Measurements from ENCODE around the gene PCNX2.

DNA sequence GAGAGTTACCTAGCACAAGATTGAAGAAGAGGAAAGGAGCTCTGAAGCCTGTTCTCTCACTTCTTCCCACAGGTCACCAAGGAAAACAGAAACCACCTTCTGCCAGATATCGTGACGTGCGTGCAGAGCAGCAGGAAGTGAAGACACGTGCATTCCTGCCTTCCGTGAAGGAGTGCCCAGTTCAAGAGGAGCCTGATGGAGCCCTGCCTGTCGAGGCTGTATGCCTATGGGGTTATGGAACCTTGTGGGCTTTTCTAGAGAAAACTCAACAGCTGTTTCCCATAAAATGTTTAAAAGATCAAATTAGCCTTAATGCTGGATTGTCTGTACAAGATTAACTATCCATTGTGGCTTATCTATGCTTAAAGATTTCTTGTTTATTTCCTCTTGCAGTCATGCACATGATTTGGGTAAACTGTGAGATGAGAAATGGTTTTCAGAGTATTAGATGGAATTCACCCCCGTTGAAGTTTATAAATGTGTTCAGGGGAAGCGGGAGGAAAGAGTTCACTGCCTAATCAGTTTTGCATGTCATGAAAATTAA, 317.4 kb downstream of the PCNX2 start:
- no peak for TF ChIP-seq POLR2A (IDR thresholded peaks at IDR 0.05)
- TF ChIP-seq, protein P1, sequence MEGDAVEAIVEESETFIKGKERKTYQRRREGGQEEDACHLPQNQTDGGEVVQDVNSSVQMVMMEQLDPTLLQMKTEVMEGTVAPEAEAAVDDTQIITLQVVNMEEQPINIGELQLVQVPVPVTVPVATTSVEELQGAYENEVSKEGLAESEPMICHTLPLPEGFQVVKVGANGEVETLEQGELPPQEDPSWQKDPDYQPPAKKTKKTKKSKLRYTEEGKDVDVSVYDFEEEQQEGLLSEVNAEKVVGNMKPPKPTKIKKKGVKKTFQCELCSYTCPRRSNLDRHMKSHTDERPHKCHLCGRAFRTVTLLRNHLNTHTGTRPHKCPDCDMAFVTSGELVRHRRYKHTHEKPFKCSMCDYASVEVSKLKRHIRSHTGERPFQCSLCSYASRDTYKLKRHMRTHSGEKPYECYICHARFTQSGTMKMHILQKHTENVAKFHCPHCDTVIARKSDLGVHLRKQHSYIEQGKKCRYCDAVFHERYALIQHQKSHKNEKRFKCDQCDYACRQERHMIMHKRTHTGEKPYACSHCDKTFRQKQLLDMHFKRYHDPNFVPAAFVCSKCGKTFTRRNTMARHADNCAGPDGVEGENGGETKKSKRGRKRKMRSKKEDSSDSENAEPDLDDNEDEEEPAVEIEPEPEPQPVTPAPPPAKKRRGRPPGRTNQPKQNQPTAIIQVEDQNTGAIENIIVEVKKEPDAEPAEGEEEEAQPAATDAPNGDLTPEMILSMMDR (IDR thresholded peaks at IDR 0.05) = no peak

Data from heart left ventricle (tissue), 13 donors.